ENCODE results near the gene RPTN.

The RPTN gene

GRCh38 chr1:152160576-152160975 is 1.5 kb upstream of the RPTN start:
- Histone ChIP-seq H3K79me2 (ENCODE audit: insufficient read depth, low read length) (no peaks in the 10 kb centered on the region), H3K36me3 (ENCODE audit: low read length) (no peaks in the 10 kb centered on the region), H3K4me3 (ENCODE audit: insufficient read depth, low read length, poor library complexity, severe bottlenecking) (no peak overlapping the region), H3K9ac (ENCODE audit: low read length) (no peak overlapping the region), H2AFZ (ENCODE audit: low read depth, low read length, severe bottlenecking) (no peak overlapping the region), H3K27ac (ENCODE audit: low read depth, low read length) (no peak overlapping the region), H3K27me3 (ENCODE audit: low read length) (no peaks in the 10 kb centered on the region), H3K9me2 (replicated peaks; ENCODE audit: insufficient read depth, low read length) (no peaks in the 10 kb centered on the region), H3K4me2 (ENCODE audit: low read depth, low read length, poor library complexity, severe bottlenecking) (no peak overlapping the region), H3F3A (ENCODE audit: insufficient read depth) (no peaks in the 10 kb centered on the region), H3K9me3 (ENCODE audit: insufficient read depth, low read length) (no peaks in the 10 kb centered on the region), H4K20me1 (ENCODE audit: low read depth, low read length) (no peaks in the 10 kb centered on the region)
- TF ChIP-seq EZH2phosphoT487 (conservative IDR thresholded peaks at IDR 0.05; ENCODE audit: low read length) (no peak), CTCF (IDR thresholded peaks at IDR 0.05; ENCODE audit: insufficient read depth, low read length, poor library complexity, severe bottlenecking) (no peak)

- H3K4me2 ChIP-seq (ENCODE audit: low read depth, low read length, poor library complexity, severe bottlenecking), result no peak overlapping the region
- no peaks in the 10 kb centered on the region for H3K36me3 ChIP-seq (ENCODE audit: low read length)
- no peak overlapping the region for H3K4me3 ChIP-seq (ENCODE audit: insufficient read depth, low read length, poor library complexity, severe bottlenecking)
- no peak overlapping the region for H3K27ac ChIP-seq (ENCODE audit: low read depth, low read length)
- no peaks in the 10 kb centered on the region for H4K20me1 ChIP-seq (ENCODE audit: low read depth, low read length)
- H3K27me3 ChIP-seq (ENCODE audit: low read length), result 0 out of 2 replicates have a peak, but pooled peaks cover 5% of the 10 kb centered on the region
- no peaks in the 10 kb centered on the region for H3F3A ChIP-seq (ENCODE audit: insufficient read depth)
- H3K9me2 ChIP-seq (replicated peaks; ENCODE audit: insufficient read depth, low read length), result no peaks in the 10 kb centered on the region
- H2AFZ ChIP-seq (ENCODE audit: low read depth, low read length, severe bottlenecking), result no peak overlapping the region
- 0 out of 2 replicates have a peak, but pooled peaks cover 2% of the 10 kb centered on the region for H3K9me3 ChIP-seq (ENCODE audit: insufficient read depth, low read length)
- H3K79me2 ChIP-seq (ENCODE audit: insufficient read depth, low read length), result no peaks in the 10 kb centered on the region
- no peak for TF ChIP-seq CTCF (IDR thresholded peaks at IDR 0.05; ENCODE audit: insufficient read depth, low read length, poor library complexity, severe bottlenecking)
- no peak for TF ChIP-seq EZH2phosphoT487 (conservative IDR thresholded peaks at IDR 0.05; ENCODE audit: low read length)
- no peak overlapping the region for H3K9ac ChIP-seq (ENCODE audit: low read length)
Measured at GRCh38 chr1:152153996-152154395, 5.0 kb downstream of the RPTN start.

- Histone ChIP-seq H2AFZ (ENCODE audit: low read depth, low read length, severe bottlenecking) (no peak overlapping the region), H3K4me3 (ENCODE audit: insufficient read depth, low read length, poor library complexity, severe bottlenecking) (no peak overlapping the region), H3K9me3 (ENCODE audit: insufficient read depth, low read length) (peaks cover 15% of the 10 kb centered on the region; the same call in 1 of the 2 replicates), H3K27ac (ENCODE audit: low read depth, low read length) (no peak overlapping the region), H3F3A (ENCODE audit: insufficient read depth) (no peaks in the 10 kb centered on the region), H4K20me1 (ENCODE audit: low read depth, low read length) (no peaks in the 10 kb centered on the region), H3K4me2 (ENCODE audit: low read depth, low read length, poor library complexity, severe bottlenecking) (no peak overlapping the region), H3K27me3 (ENCODE audit: low read length) (0 out of 2 replicates have a peak, but pooled peaks cover 5% of the 10 kb centered on the region), H3K9me2 (replicated peaks; ENCODE audit: insufficient read depth, low read length) (no peaks in the 10 kb centered on the region), H3K9ac (ENCODE audit: low read length) (no peak overlapping the region), H3K79me2 (ENCODE audit: insufficient read depth, low read length) (no peaks in the 10 kb centered on the region), H3K36me3 (ENCODE audit: low read length) (no peaks in the 10 kb centered on the region)
- no peak for TF ChIP-seq CTCF (IDR thresholded peaks at IDR 0.05; ENCODE audit: insufficient read depth, low read length, poor library complexity, severe bottlenecking)
- no peak for TF ChIP-seq EZH2phosphoT487 (conservative IDR thresholded peaks at IDR 0.05; ENCODE audit: low read length)
Measured at GRCh38 chr1:152151646-152152045, 7.4 kb downstream of the RPTN start.

Data from SU-DHL-6 (cell line).